ENCODE measurements around the gene FN1. TPM values are rescaled to one million over a fixed set of nuclear protein-coding genes. Genes with fewer than 3 reads are reported as not detected.

FN1 gene
- total RNA-seq, 2 donors from 2014 or later = 369 to 1,092 TPM

DNA sequence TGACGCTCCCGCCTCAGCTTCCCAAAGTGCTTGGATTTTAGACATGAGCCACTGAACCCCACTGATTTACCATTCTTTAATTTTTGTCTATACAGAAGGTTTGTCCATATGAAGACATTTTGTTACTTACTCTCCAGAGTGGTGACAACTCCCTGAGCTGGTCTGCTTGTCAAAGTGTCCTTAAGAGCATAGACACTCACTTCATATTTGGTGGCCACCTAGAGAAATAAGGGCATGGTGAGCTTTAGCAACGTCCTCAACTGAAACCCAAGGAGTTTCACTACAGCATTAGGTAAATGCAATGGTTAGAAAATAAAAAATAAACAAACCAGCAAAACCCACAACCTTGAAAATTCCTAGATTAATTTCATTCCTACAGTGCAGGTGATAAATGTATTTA, 57.8 kb downstream of the FN1 start:
- no peak overlapping the region for H3K4me3 ChIP-seq
- DNase-seq (ENCODE audit: low spot score) = no peak
- H3K27me3 ChIP-seq = no peaks in the 10 kb centered on the region
- H3K9me3 ChIP-seq = no peaks in the 10 kb centered on the region
- no peak overlapping the region for H3K27ac ChIP-seq
- peaks cover 67% of the 10 kb centered on the region for H3K36me3 ChIP-seq
- H3K4me1 ChIP-seq = no peaks in the 10 kb centered on the region
- no peak for TF ChIP-seq CTCF (IDR thresholded peaks at IDR 0.05)

DNA sequence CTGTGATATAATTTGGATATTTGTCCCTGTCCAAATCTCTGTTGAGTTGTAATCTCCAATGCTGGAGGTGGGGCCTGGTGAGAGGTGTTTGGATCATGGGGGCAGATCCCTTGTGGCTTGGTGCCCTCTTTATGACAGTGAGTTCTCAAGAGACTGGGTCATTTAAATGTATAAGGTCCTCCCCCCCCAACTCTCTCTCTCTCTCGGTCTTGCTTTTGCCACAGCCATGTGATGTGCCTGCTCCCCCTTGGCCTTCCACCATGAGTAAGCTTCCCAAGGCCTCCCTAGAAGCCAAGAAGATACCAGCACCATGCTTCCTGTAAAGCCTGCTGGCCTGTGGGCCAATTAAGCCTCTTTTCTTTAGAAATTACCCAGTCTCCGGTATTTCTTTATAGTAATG, 58.6 kb downstream of the FN1 start:
- H3K27me3 ChIP-seq = no peaks in the 10 kb centered on the region
- H3K4me1 ChIP-seq = no peaks in the 10 kb centered on the region
- no peak overlapping the region for H3K4me3 ChIP-seq
- no peak for DNase-seq (ENCODE audit: low spot score)
- H3K36me3 ChIP-seq = peaks cover 60% of the 10 kb centered on the region
- no peak overlapping the region for H3K27ac ChIP-seq
- no peak for TF ChIP-seq CTCF (IDR thresholded peaks at IDR 0.05)
- H3K9me3 ChIP-seq = no peaks in the 10 kb centered on the region

- peaks cover 62% of the 10 kb centered on the region for H3K36me3 ChIP-seq
- H3K4me3 ChIP-seq = no peak overlapping the region
- H3K9me3 ChIP-seq = no peaks in the 10 kb centered on the region
- H3K27ac ChIP-seq = no peak overlapping the region
- H3K27me3 ChIP-seq = no peaks in the 10 kb centered on the region
- no peak for TF ChIP-seq CTCF (IDR thresholded peaks at IDR 0.05)
- DNase-seq (ENCODE audit: low spot score) = no peak
- H3K4me1 ChIP-seq = no peaks in the 10 kb centered on the region
Observed at GRCh38 chr2:215376103-215376780, 59.6 kb downstream of the FN1 start.

DNA sequence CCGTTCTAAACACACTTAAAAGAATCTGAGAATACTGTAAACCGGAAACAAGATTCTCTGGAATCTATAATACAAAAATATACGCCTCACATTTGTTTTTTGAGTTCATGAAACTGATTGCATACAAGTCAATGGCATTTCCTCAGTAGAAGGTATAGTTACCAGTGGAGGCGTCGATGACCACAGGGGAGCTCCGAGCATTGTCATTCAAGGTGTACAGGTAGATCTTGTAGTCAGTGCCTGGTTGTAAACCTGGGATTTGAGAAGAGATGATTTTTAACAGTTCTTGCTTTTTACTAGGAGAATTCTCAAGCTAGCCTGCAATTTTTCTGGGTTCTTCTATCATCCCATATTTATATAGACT, 60.4 kb downstream of the FN1 start:
- no peak for TF ChIP-seq CTCF (IDR thresholded peaks at IDR 0.05)
- Histone ChIP-seq H3K4me1 (no peaks in the 10 kb centered on the region), H3K9me3 (no peaks in the 10 kb centered on the region), H3K27me3 (no peaks in the 10 kb centered on the region), H3K4me3 (no peak overlapping the region), H3K36me3 (peaks cover 62% of the 10 kb centered on the region), H3K27ac (no peak overlapping the region)
- DNase-seq (ENCODE audit: low spot score) = no peak

GRCh38 chr2:215374642-215375466, 61.0 kb downstream of the FN1 start:
- H3K27me3 ChIP-seq = no peaks in the 10 kb centered on the region
- H3K4me3 ChIP-seq = no peak overlapping the region
- DNase-seq (ENCODE audit: low spot score) = no peak
- H3K4me1 ChIP-seq = no peaks in the 10 kb centered on the region
- no peak for TF ChIP-seq CTCF (IDR thresholded peaks at IDR 0.05)
- H3K36me3 ChIP-seq = peaks cover 59% of the 10 kb centered on the region
- no peaks in the 10 kb centered on the region for H3K9me3 ChIP-seq
- no peak overlapping the region for H3K27ac ChIP-seq

Data from right atrium auricular region (tissue), 2 donors.